GM19025 (cell line): ENCODE data around the gene GJA9.
A peak's percentile ranks its signal among the peaks of the same experiment; 100 is the strongest.
"Not testable (repeated sequence)": the region's sequence is repeated elsewhere in the genome, so short reads cannot be mapped to it uniquely, and the experiment has no call there.

Experiments used
- ATAC-seq: cut with Tn5 transposase; IDR thresholded peaks from one replicate; pipeline ENCODE4 v1.9.1; 2021; ENCODE audit warnings: mild to moderate bottlenecking, low read depth, moderate library complexity; ENCODE audit not compliant: unreplicated experiment

GJA9 gene

GRCh38 chr1:38875811-38876210 is 5.6 kb downstream of the GJA9 start:
- no peak for ATAC-seq

GRCh38 chr1:38873027-38873969 is 8.1 kb downstream of the GJA9 start, which contains the start of gene MYCBP:
MYCBP (minus strand) TSS chr1:38873348; CDS start chr1:38873305, 43 bp downstream.
- ATAC-seq, result peak; percentile 97

- no peak for ATAC-seq
Observed at GRCh38 chr1:38872401-38873026, 8.9 kb downstream of the GJA9 start.

GRCh38 chr1:38870996-38871395 is 10.4 kb downstream of the GJA9 start:
- no peak for ATAC-seq

GRCh38 chr1:38867208-38867607 is 14.2 kb downstream of the GJA9 start:
- no peak for ATAC-seq

GRCh38 chr1:38865112-38865715 is 16.2 kb downstream of the GJA9 start:
- ATAC-seq, result no peak

GRCh38 chr1:38860454-38860795 is 21.0 kb downstream of the GJA9 start:
- no peak for ATAC-seq

GRCh38 chr1:38859561-38860453 is 21.6 kb downstream of the GJA9 start, which contains the start of gene RRAGC:
RRAGC (minus strand) TSS chr1:38859772; CDS start chr1:38859646, 126 bp downstream.
- ATAC-seq, result peak; percentile 85

- ATAC-seq, result peak; percentile 26
Observed at GRCh38 chr1:38858833-38859560, 22.4 kb downstream of the GJA9 start.

GRCh38 chr1:38852780-38853179 is 28.6 kb downstream of the GJA9 start:
- no peak for ATAC-seq

GRCh38 chr1:38848071-38848470 is 33.3 kb downstream of the GJA9 start:
- ATAC-seq, result no peak

GRCh38 chr1:38846210-38846609 is 35.2 kb downstream of the GJA9 start:
- no peak for ATAC-seq

GRCh38 chr1:38845088-38845487 is 36.3 kb downstream of the GJA9 start:
- not testable (repeated sequence) for ATAC-seq

- ATAC-seq, result no peak
Observed at GRCh38 chr1:38840281-38840680, 41.1 kb downstream of the GJA9 start.

GRCh38 chr1:38839363-38839762 is 42.0 kb downstream of the GJA9 start:
- no peak for ATAC-seq

- not testable (repeated sequence) for ATAC-seq
Observed at GRCh38 chr1:38836316-38836715, 45.1 kb downstream of the GJA9 start.

- ATAC-seq, result no peak
Observed at GRCh38 chr1:38834937-38835827, 46.2 kb downstream of the GJA9 start.

GRCh38 chr1:38834221-38834782 is 47.1 kb downstream of the GJA9 start:
- no peak for ATAC-seq
